Measurements from ENCODE around the gene KLHL17.

DNA sequence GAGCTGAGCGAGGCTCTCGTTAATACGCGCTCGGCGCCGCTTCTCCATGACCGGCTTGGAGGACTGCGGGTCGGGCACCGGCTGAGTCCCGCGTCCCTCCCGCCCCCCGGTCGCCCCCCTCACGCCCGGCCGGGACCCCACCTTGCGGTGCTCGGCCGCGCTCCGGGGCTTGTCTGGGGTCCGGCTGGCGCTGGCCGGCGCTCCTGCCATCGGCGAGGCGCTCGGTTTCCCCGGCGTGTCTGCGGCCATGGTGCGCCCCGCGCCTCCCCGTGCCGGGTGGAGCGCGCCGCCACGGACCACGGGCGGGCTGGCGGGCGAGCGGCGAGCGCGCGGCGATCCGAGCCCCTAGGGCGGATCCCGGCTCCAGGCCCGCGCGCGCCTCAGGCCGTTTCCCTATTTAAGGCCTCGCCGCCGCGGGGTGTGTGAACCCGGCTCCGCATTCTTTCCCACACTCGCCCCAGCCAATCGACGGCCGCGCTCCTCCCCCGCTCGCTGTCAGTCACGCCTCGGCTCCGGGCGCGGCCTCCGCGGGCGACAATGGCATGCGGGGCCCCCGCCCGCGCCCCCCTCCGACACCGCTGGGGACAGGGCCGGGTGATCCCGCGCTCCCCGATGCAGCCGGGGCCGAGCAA, 39.5 kb downstream of the KLHL17 start, which contains the start of gene HES4:
- no peak for TF ChIP-seq EZH2 (IDR thresholded peaks at IDR 0.05; ENCODE audit: insufficient read depth, poor library complexity, severe bottlenecking)
- no peak for TF ChIP-seq EZH2phosphoT487 (IDR thresholded peaks at IDR 0.05; ENCODE audit: insufficient read depth, low read depth)

All from GM23248 (cell line).